ENCODE data around the gene EML5.
"Not testable (repeated sequence)": the region's sequence is repeated elsewhere in the genome, so short reads cannot be mapped to it uniquely, and the experiment has no call there.

Gene EML5

DNA sequence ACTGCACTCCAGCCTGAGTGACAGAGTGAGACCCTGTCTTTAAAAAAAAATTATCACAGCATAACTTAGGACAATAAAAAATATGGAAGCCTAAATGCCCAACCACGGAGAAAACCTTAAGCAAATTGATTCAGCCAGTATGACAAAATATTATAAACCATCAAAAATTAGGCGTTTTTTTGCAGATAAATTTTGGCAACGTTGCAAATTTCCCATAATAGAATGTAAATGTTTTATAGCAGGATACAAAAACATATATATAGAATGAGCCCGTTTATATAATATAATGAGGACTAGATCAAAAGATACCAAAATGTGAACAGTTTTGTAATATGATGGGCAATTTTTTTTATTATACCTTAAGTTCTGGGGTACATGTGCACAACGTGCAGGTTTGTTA is 6.8 kb upstream of the EML5 start:
- no peak for DNase-seq

DNA sequence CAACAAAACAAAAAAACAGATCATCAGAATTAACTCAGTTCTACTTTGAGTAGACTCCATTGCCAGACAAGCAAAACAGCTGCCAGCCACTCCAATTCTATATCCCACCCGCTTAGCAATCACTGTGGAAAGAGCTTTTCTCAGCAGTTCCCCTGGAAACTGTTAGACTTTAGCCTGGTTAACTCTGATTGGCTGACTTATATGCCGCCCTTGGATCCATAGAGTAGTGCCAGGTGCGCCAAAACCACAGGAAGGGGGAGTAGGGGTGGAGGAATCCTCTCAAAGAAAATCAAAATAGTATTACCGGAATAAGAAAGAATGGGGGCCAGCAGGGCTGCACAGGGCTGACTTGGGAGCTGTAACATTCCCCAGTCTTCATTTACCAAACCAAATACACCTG is 5.4 kb upstream of the EML5 start:
- DNase-seq: peak; percentile 76

DNA sequence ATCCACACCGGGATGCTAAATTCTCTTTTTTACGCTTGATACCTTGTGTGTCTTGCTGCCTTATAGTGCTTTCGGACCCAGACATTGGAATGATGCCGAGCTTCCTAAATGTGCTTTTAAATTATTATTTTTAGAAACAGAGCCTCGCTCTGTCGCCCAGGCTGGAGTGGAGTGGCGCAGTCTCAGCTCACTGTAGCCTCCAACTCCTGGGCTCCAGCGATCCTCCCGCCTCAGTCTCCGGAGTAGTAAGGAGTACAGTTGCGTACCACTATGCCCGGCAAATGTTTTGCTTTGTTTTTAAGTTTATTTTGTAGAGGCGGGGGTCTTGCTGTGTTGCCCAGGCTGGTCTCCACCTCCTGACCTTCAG is 489 bp upstream of the EML5 start:
- no peak for DNase-seq

DNA sequence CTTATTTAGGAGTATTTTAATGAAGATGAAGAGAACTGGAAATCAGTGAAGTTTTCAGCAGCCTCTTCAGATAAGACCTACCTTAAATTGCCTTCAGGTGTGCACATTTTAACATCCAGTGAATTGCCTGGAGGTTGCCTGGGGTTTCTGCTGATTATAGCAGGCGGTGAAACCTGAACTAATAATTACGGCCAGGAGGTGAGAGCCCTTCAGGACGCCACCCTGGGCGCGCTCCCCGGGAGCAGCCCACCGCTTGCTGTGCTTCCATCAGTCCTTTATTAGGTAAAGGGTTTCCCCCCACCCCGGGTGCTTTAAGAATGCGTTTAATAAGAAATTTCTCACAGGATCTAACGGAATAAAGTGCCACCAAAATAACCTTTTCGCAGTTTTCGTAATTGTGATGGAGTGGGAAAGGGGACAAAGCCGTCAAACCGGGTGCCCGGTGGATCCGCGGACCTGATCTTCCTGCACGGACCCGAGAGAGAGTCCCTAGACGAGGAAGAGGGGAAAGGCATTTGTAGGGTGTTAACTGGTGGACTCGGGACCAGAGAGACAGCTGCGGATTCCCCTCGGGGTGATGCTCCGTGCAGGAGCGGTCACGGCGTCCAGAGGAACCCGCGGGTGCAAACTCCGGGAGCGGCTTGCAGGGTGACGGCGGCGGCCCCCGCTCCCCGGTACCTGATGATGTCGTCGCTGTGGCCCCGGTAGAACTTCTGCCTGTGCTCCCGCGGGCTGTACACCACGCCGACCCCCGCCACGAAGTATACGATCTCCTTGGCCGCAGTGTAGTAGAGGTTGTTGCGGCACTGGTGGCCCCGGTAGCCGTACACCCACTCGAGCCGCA is 902 bp downstream of the EML5 start:
- DNase-seq: peak; percentile 48

DNA sequence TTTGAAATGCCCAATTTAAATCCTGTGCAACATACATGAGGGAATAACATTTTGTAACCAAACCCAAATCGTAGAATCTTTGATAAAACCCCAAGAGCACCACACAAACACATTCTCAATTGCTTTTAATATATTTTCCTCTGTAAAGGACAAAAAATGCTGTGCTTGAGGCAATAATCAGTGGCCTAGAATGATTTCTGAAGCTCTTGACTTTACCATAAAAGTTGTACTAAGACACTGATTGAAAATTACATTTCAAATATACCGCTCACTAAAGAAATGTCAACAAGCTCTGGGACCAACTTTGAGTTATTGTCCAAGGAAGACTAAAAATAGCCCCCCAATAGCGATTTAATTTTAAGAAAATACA is 1.5 kb downstream of the EML5 start:
- no peak for DNase-seq

DNA sequence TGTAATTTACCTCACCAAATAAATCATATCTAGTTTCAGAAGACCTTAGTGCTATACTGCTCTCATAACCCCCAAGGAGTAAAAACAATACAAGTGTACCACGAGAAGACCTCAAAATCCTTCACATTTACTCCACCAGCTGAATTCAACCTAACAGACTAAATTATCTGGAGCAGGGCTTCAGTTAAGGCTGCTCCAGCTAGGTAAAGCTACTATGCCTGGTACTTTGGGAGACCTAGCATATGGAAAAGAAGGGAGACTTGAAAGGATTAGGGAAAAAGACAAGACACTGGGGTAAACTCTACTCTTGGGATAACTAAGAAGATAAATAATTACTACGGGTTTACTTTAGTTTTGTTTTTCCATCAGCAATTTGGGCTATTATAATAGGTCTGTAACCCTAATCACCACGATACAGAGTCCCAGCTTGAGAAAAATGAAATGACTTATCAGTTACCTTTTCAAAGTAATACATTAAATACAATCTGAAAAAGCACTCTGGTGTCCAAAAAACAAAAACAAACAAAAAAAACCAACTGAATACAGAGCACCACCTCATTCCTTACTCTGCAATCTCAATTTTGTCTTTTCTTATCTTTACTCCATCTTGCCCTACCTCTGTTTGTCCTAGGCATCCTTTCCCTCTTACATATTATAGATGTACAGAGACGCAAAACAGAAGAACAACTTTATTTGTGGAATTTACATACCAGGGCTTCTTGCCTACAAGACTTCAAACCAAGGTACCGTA is 2.1 kb downstream of the EML5 start:
- DNase-seq: no peak

DNA sequence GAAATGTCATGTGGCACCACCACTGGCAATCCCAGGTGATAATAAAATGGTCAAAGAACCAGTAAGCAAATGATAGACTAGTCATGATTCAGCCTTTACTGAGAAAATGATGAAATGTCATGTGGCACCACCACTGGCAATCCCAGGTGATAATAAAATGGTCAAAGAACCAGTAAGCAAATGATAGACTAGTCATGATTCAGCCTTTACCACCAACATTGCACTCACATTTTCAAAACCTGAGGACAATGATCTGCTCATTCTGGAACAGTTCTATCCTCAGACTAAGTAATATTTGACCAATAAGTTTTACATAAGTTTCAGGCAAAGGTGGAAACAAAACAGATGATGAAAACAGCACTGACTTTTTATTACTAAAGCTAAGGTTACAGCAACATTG is 3.2 kb downstream of the EML5 start:
- not testable (repeated sequence) for DNase-seq

DNA sequence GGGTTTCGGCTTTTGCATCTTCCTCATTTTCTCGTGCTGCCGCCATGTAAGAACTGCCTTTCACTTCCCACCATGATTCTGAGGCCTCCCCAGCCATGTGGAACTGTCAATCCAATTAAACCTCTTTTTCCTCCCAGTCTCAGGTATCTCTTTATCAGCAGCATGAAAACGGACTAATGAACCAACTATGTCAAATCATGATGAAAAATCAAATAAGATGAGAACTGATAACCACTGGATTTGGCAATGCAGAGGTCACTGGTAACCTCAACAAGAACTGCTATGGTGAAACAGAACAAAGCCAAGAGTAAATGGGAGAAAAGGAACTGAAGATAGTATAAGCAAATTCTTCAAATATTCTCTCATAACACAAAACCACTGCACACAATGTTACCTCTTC is 6.0 kb downstream of the EML5 start:
- DNase-seq: no peak

DNA sequence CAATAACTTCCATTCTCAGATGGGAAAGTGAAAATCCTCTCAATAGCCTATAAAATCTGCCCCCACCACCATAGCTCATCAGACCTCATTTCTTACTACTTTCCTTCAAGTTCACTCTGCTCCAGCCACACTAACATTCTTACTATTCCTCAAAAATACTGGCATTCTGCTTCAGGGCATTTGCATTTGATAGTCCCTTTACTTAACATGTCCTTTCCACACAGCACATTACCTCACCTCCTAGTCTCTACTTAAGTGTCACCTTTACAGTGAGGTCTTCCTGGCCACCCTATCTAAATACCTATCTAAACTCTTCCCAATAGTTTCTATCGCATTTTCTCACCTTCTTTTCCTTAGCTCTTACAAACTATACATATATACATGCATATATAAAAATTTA is 6.8 kb downstream of the EML5 start:
- no peak for DNase-seq

DNA sequence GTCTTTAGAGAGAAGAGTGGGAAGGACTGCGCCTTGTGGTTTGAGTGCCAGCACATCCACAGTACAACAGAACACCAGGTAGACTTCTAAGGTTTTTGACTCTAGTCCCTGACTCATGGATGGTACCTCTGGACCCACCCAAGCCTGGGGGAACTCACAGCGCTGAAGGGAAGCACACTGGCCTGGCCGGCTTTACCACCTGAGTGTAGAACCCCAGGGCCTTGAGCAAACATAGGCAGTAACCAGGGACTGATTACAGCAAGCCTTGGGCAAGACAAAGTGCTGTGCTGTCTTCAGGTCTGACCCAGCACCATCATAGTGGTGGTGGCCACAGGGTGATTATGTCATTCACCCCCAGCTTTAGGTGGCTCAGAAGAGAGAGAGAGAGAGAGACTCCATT is 17.2 kb downstream of the EML5 start:
- DNase-seq: no peak

DNA sequence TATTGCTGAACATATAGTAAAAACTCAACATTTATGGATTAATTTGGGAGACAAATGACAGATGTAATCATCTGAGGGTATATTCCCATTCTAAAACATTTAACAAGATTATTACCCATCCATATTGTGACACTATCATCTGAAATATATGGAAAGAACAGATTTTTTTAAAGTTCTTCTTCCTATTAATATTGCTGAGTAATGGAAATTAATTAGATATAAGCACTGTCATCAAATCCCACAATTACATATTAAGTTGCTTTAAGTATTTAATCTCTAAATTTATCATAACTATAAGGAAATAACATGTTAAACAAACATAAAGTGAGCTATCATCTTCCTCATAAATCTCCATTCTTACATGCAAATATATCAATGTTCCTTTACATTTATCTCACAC is 22.0 kb downstream of the EML5 start:
- DNase-seq: no peak

DNA sequence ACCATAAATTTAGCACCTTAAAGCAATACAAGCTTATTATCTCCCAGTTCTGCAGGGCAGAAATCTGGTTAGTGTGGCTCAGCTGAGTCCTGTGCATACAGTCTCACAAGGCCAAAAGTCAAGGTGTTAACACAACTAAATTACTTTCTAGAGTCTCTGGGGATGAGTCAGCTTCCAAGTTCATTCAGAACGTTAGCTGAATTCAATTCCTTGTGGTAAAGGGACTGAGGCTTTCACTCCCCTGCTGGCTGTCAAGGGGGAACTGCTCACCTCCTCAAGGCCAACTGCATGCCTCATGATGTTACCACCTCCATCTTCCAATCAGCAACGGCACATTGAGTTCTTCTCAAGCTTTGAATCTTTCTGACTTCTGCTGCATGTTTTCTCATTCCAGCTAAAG is 27.6 kb downstream of the EML5 start:
- DNase-seq: no peak

DNA sequence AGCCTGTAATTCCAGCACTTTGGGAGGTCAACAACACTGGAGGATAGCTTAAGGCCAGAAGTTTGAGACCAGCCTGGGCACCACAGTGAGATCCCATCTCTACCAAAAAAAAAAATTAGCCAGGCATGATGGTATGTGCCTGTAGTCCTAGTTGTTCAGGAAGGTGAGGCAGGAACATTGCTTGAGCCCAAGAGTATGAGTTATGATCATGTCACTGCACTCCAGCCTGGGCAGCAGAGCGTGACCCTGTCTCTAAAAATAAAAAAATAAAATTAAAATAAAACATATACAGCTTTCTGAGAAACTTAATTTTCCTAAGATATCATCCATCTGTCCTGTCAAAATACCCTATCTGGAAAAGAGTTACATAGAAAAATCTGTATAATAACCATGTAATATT is 38.9 kb downstream of the EML5 start:
- DNase-seq: no peak

DNA sequence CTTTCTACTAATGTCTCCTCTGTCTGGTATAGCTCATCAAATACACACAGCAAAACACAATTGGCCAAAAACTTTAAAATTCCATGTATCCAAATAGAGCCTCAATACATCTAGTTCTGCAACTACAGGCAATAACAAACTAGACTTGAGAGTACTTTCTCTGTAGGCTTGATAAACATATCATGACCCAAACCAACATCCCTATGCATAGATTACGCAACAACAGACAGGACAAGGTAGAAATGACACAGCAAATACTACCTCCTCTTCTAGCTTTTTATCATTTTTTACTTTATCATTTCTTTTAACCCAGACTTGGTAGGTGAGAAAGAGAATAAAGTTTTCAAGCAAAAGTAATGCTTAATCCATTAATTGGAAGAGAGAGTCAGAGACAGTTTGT is 41.8 kb downstream of the EML5 start:
- DNase-seq: no peak

DNA sequence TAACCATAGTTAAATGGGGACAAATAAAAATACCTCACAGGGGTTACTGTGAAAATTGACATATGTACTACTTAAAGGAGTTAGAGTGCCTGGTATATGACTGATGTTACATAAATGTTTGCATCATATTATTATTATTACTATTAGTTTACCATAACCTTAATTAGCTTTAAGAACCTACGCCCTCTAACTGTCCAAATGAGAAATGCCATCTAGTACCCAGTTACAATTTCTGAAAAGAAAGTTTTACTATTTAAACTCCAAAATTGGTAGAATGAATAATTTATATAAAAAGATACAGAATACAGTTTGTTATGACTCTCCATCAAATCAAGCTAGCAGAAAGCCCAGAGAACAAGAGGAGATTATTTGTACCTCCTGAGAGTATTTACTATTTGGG is 42.3 kb downstream of the EML5 start:
- DNase-seq: no peak

DNA sequence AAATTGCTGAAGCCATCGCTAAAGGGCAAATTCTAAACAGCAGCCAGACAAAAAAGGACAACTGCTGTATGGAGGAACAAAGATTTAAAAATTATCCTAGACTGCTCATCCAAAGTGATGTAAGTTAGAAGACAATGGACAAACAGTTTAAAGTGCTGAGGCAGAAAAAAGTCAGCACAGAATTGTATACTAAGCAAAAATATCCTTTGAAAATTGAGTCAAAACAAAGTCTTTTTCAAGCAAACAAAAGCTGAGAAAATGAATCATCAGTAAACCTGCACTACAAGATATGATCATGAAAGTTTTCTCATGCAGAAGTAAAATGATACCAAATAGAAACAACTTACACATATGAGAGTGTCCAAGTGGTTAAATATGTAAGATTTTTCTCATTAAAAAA is 43.6 kb downstream of the EML5 start:
- no peak for DNase-seq

DNA sequence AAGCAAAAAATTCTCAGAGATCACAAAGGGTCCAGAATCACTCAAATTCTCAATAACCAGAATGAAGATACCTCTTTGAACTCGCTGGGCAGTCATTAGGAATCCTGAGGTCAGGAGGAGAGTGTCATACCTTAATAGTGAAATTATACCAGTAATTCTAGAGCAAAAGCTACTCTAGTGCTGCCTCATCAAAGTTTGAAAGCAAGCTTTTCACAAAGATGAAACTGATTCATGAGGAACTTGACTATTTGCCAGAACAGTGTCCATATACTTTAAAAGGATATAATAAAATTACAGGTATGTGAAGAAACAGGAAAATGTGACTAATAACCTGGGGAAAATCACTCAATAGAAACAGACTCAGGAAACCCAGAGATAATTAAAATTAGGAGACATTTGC is 44.5 kb downstream of the EML5 start:
- no peak for DNase-seq

DNA sequence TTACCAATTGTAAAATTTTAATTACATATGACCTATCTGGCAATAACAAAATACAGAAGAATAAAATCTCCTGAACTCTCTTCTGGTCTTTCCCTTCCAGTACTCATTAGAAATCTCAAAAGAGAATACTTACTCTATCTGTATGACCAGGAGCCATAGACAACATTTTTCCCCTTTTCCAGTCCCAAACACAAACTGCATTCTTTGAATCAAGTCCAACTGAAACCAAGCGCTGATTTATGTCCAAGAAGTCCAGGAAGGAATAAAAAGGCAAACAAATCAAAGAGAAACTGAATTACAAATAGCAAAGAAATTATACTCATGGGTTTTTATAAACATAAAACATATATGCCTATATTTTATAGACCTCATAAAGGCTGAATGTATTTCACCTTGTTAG is 46.7 kb downstream of the EML5 start:
- DNase-seq: no peak

DNA sequence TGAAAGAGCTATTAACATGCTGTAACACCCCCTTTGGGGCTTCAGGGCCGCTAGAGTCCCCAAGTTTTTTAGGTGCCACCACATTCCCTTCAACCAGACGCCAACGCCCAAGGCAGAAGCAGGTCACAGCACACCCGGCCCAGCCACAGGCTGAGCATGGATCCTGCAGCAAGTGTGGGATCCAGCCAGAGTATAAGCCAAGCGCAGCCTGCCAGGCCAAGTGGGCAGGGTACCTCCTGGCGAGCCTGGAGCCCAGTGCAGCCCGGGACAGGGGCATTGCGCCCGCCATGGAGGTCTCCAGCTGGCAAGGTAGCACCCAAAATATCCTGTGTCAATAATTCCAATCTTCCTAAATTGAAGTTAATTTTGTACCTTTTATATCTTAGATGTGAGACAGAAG is 55.5 kb downstream of the EML5 start:
- DNase-seq: no peak

DNA sequence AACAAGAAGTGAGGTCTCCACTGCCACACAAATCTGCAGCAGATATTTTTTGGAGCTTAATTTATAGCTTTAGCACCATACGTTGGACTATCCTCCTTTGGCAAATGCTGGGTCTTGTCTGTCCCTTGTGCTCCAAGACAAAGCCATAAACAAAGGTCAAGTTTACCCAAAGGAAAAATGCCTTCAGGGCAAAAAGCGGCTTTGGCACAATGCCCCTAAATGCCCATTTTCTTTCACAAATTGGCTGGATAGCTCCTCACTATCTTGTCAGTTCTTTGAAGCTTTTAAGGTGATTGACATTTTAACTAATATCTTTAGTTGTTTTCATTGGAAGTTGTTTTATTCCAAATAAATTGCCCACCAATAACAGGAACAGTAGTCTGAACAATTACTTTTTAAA is 59.6 kb downstream of the EML5 start:
- DNase-seq: no peak

DNA sequence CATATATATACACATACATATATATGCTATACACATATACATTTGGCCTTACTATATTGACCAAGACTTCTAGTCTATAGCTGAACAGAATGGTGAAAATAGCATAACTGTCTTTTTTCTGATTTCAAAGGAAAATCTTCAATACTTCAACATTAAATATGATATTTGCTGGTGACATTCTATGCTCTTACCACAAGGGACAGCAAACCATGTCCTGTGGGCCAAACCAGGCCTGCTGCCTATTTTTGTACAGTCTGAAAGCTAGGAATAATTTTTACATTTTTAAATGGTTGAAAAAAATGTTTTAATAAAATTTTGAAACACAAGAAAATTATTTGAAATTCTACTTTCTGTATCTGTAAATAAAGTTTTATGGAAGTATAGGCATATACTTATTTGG is 63.6 kb downstream of the EML5 start:
- DNase-seq: peak; percentile 9

DNA sequence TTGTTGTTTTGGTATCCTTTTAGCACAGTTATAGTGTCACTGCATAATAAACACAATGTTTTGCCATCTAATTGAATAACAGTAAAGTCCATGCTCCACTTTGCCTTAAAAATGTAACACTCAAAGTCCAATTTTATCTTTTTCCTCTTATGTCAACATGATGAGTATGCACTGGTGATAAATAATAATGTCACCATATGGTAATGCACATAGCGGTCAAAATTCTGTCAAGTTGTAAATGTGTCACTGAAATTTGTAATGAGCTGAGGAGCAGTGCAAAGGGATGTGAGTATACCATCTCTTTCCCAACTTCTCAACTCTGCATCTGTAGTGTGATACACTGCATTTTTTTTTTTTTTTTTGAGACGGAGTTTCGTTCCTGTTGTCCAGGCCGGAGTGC is 65.7 kb downstream of the EML5 start:
- no peak for DNase-seq

DNA sequence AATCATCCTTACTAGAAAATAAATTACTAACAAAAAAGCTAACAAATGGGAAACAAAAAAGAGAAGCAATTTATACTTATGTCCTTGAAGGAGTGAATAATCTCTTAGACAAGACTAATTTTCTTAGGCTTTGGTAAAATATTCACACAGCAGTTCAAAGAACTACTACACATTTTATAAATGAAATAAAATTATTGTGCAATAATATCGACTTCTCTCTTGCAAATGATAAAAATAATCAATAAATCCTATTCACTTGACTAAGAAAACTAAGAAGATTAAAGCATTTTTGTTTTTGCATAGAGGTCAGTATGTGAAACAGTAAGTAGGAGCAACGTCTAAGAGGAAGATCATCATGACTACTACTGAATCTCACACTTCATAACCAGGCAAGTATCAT is 82.0 kb downstream of the EML5 start:
- DNase-seq: no peak

DNA sequence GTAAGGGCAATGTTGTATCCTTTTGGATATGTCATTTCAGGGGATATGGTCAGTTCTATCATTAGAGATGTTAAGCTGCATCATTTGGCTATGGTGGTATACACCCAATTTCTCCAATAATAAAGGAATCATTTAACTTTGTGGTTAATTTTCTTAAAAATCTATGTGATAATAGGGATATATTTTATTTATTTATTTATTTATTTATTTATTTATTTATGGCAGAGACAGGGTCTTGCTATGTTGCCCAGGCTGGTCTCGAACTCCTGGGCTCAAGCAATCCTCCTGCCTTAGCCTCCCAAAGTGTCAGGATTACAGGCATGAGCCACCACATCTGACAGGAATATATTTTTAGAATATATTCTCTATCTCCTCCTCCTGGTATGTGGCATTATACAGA is 85.7 kb downstream of the EML5 start:
- DNase-seq: no peak

DNA sequence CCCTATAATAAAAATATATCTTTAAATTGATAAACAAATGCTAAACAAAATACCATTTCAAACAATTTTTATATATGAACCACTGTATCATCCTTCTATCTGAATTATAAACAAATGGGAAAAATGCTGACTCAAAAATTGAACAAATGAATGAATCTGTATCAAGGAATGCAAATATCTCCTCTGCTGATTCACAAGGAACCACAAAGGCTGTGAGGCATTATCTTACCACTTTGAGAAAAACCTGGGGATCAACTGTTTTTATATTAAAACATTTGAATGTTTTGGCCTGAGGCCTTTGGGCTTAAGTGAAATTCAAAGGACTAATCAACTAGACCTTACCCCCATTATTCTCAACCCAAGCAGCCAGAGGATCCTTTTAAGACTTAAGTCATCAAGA is 86.3 kb downstream of the EML5 start:
- DNase-seq: no peak

All from NCI-H1694 treated with DMSO at 0.1 percent for 48 hours (cell line).